Common myeloid progenitor, CD34-positive (primary cell): Measurements from ENCODE around the gene HOMER1.

Experiments
- CTCF ChIA-PET: fragments of 350-600 bp; sonication (Branson Sonifier 250); formaldehyde crosslinking; loops from one replicate; lab custom pipeline; 2021; ENCODE audit warnings: antibody characterized with exemption; lab: Charles Lee
- POLR2A ChIA-PET: fragments of 350-600 bp; sonication (Branson Sonifier 250); formaldehyde crosslinking; loops from one replicate; lab custom pipeline; 2021; ENCODE audit warnings: antibody characterized with exemption; lab: Charles Lee
- DNase-seq, 3 donors: peaks; one replicate each; pipeline versions ENCODE4 v3.0.0 to v3.0.0-alpha.2; 2013
- H3K27ac ChIP-seq, 2 experiments: 1 replicate in 1 of 2; 2 replicates in 1 of 2; pipeline ENCODE4 v1.7.0; 2013; ENCODE audit warnings: inconsistent platforms in 2 of 2, low read length in 2 of 2, mild to moderate bottlenecking in 2 of 2, low read depth in 1 of 2, moderate library complexity in 1 of 2; ENCODE audit not compliant: severe bottlenecking in 2 of 2, insufficient read depth in 1 of 2, poor library complexity in 1 of 2
- H3K27me3 ChIP-seq, 5 experiments: replicated peaks in 2 of 5; 1 replicate in 3 of 5; 2 replicates in 2 of 5; pipeline versions ENCODE4 v1.6.1 to v1.7.0; 2013; ENCODE audit warnings: low read length in 4 of 5, mild to moderate bottlenecking in 2 of 5, moderate library complexity in 2 of 5, inconsistent platforms in 1 of 5; ENCODE audit not compliant: insufficient read depth in 5 of 5, control insufficient read depth in 4 of 5
- H3K36me3 ChIP-seq, 4 experiments: 1 replicate in 2 of 4; 2 replicates in 2 of 4; pipeline versions ENCODE4 v1.6.1 to v1.7.0; 2013; ENCODE audit warnings: low read length in 3 of 4, control low read depth in 1 of 4, mild to moderate bottlenecking in 1 of 4; ENCODE audit not compliant: control insufficient read depth in 4 of 4, insufficient read depth in 4 of 4
- H3K4me1 ChIP-seq, 4 experiments: 1 replicate in 3 of 4; 2 replicates in 1 of 4; pipeline versions ENCODE4 v1.6.1 to v1.7.1; 2013; ENCODE audit warnings: low read length in 3 of 4, mild to moderate bottlenecking in 3 of 4, control low read depth in 1 of 4, inconsistent platforms in 1 of 4, moderate library complexity in 1 of 4; ENCODE audit not compliant: control insufficient read depth in 4 of 4, insufficient read depth in 4 of 4; ENCODE audit errors: control extremely low read depth in 1 of 4
- H3K4me3 ChIP-seq, 7 experiments: 1 replicate in 4 of 7; 2 replicates in 3 of 7; pipeline versions ENCODE4 v1.5.1 to v1.7.0; 2013; ENCODE audit warnings: mild to moderate bottlenecking in 7 of 7, low read length in 6 of 7, moderate library complexity in 6 of 7, inconsistent platforms in 2 of 7, low read depth in 2 of 7, control low read depth in 1 of 7; ENCODE audit not compliant: insufficient read depth in 4 of 7, control insufficient read depth in 1 of 7; ENCODE audit errors: extremely low read depth in 1 of 7
- H3K9me3 ChIP-seq, 5 experiments: 1 replicate in 4 of 5; 2 replicates in 1 of 5; pipeline versions ENCODE4 v1.6.1 to v1.7.1; 2013; ENCODE audit warnings: low read length in 4 of 5, mild to moderate bottlenecking in 2 of 5, inconsistent platforms in 1 of 5, low read depth in 1 of 5, moderate library complexity in 1 of 5; ENCODE audit not compliant: control insufficient read depth in 4 of 5, insufficient read depth in 2 of 5; ENCODE audit errors: control extremely low read depth in 1 of 5
- WGBS: methylation state at CpG from one replicate; pipeline ENCODE4 v1.1.5; 2013; ENCODE audit not compliant: insufficient coverage; 5-methylcytosine and 5-hydroxymethylcytosine counted together

The HOMER1 gene

DNA sequence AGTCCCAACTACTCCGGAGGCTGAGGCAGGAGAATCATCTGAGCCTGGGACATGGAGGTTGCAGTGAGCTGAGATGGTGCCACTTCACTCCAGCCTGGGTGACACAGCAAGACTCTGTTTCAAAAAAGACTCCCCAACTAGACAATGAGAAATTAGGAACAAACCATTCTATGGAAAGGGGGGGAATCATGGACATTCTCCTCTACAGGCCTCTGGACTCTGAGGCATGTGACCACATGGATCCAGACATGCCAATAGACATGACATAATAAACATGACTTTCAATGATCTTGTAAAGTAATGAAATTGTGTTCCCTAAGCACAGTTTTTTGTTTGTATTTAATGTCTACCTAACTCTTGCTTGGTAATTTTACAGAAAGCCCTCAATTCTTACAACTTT is 8.8 kb downstream of the HOMER1 start:
- no peak for DNase-seq
- Histone ChIP-seq H3K27ac (no peak overlapping the region), H3K27me3 (peaks cover 0 to 25% (median 12%) of the 10 kb centered on the region in 5 experiments), H3K4me1 (no peaks in the 10 kb centered on the region), H3K4me3 (no peak overlapping the region), H3K36me3 (no peaks in the 10 kb centered on the region), H3K9me3 (no peaks in the 10 kb centered on the region)
- CTCF ChIA-PET, result no interaction called here
- WGBS, result 100% methylated on average over 1 of the region's 1 CpG
- POLR2A ChIA-PET, result no interaction called here

DNA sequence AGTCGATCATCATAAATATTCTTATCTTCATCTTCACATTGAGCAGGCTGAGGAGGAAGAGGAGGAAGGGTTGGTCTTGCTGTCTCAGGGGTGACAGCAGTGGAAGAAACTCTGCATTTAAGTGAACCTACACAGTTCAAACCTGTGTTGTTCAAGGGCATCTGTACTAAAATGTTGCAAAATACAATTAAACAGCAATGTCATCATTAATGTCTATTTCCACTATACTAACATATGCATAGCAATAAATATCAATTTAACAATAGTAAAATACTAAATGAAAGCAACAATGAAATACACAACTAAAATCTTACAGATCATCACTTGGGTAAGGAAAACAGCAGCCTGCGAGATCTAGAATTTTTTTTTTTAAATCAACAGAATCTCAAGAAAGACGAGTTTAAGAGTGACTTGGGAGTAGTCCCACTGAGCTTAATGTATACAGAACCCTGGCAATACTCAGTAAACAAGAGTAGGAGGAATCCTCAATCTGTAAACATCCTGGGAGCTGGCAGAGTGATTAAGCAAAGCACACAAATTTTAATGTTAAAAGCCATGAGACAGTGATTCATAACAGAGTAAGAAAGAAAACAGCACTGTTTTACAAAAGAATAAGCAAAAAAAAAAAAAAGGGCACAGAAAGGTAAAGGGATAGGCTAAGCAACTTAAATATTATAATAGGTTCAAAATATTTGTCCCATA is 10.0 kb downstream of the HOMER1 start:
- Histone ChIP-seq H3K4me1 (no peaks in the 10 kb centered on the region), H3K9me3 (no peaks in the 10 kb centered on the region), H3K27ac (no peak overlapping the region), H3K36me3 (no peaks in the 10 kb centered on the region), H3K4me3 (no peak overlapping the region), H3K27me3 (peaks cover 0 to 14% (median 4%) of the 10 kb centered on the region in 5 experiments)
- WGBS, result 100% methylated on average over 1 of the region's 3 CpGs
- ChIA-PET POLR2A (no interaction called here), CTCF (interaction anchor here (0.7 kb wide), 1 partner anchor 990 kb away, joined by 4 read pairs; no protein-coding TSS in a partner anchor)
- DNase-seq, result no peak

DNA sequence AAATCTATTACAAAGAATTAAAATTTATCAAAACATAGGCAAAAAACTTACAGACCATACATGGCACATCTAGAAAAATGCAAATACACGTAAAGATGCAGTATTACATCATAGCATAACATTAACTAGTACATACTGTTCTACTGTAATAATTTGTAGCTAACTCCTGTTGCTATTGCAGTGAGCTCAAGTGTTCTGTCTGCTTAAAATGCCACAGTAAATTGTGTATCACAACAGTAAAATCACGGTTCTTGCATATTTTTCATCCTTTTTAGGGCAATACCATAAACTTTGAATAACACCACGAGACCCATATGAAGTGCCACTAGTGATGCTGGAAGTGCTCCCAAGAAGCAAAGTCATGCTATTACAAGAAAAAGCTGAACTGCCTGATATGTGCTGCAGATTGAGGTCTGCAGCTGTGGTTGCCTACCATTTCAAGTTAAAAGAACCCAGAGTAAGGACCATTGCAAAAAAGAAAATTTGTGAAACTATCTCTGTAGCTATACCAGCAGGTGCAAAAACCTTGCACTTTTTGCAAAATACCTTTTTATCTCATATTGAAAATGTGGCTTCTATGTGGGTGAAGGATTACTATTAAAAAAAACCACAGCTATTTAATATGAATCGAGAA is 14.2 kb downstream of the HOMER1 start:
- 80% methylated on average over 2 of the region's 4 CpGs for WGBS
- H3K27ac ChIP-seq, result no peak overlapping the region
- no peak overlapping the region for H3K4me3 ChIP-seq
- no peaks in the 10 kb centered on the region for H3K27me3 ChIP-seq
- no peaks in the 10 kb centered on the region for H3K9me3 ChIP-seq
- ChIA-PET CTCF (no interaction called here), POLR2A (no interaction called here)
- H3K4me1 ChIP-seq, result no peaks in the 10 kb centered on the region
- no peaks in the 10 kb centered on the region for H3K36me3 ChIP-seq
- peak in 2 of 3 donors; percentile 14 to 37 for DNase-seq

DNA sequence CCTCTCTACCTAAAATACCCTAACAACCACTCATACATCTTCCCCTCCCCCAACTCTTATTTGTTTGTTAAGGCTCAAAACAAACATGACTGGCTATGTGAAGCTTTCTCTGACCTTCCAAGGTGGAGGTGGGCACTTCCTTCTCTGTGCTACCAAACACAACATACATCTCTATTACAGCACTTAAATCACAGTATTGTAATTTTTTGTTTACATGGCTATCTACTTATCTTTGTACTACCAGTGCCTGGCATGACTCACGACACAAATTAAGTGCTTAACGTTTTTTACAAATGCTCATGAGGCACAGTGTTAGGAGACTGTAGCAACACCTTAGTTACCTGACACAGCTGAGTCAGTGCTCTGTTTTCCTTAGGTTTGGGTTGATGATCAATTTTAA is 18.6 kb downstream of the HOMER1 start:
- no peak for DNase-seq
- Histone ChIP-seq H3K4me1 (no peaks in the 10 kb centered on the region), H3K9me3 (no peaks in the 10 kb centered on the region), H3K4me3 (no peak overlapping the region), H3K36me3 (no peaks in the 10 kb centered on the region), H3K27me3 (peaks cover 0 to 1% (median 0%) of the 10 kb centered on the region in 5 experiments), H3K27ac (no peak overlapping the region)
- ChIA-PET CTCF (interaction anchor here (0.6 to 1.2 kb wide), 2 partner anchors 16 to 283 kb away, joined by 3 read pairs; no protein-coding TSS in a partner anchor), POLR2A (no interaction called here)
- WGBS, result 94% methylated on average over 2 of the region's 2 CpGs

DNA sequence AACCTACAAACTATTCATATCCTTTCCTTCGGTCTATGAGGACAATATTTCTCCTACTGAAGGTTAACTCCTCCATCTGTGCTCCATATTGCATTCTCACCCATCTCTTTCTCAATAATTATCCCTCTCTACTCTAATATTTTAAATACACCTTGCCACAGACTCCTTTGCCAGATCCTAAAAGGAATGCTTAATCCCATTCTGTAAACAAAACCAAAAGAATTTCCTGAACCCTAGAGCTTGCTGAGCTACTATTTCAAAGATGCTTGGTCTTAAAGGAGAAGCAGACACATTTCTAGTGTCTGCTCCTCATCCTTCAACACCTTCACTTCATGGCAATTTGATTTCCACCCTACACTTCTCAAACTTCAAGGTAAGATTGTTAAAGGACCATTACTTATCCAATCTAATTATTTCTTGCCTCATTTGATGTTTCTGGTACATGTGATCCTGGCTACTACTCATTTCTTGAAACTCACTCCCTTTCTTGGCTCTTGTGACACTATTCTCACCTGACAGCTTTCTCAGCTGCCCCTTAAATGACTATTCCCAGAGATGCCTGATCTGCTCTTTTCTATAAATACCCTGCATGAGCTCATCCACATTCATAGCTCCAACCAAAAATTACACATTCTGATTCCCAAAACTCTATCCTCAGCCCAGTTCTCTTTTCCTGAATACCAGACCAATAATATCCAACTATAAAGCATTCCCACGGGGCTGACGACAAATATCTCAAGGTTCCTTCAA is 20.2 kb downstream of the HOMER1 start:
- WGBS, result 100% methylated on average over 3 of the region's 3 CpGs
- DNase-seq, result no peak
- Histone ChIP-seq H3K4me1 (no peaks in the 10 kb centered on the region), H3K9me3 (no peaks in the 10 kb centered on the region), H3K27me3 (peaks cover 0 to 3% (median 0%) of the 10 kb centered on the region in 5 experiments), H3K36me3 (no peaks in the 10 kb centered on the region), H3K27ac (no peak overlapping the region), H3K4me3 (no peak overlapping the region)
- ChIA-PET CTCF (interaction anchor here (1.2 to 1.4 kb wide), 2 partner anchors 17 to 28 kb away, joined by 3 to 4 read pairs; no protein-coding TSS in a partner anchor), POLR2A (no interaction called here)

DNA sequence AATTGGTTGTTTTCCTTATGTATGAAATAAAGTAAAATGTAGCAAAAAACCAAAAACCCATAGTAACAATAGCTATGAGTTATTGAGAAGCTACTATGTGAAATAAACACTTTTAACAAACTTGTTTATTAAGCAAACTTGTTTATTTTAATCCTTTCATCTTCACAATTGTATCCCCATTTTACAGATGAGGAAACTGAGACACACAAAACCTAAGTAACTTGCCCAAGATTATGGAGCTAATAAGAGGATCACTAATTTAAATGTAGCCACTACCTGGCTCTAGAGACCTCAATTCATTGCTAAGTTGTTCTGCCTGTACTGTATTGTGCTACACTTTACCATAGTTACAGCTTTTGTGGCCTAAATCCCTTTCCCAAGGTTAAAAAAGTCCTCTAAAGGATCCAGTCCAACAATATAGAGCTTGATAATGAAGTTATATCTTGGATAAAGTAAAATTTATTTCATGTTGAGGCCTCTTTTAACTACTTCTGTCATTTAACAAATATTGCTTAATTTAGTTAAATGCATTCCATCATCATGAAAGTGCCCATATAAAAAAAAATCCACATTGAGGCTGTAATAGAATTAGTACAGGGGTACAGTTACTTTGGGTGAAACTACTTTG is 22.1 kb downstream of the HOMER1 start:
- Histone ChIP-seq H3K27me3 (peaks cover 0 to 7% (median 0%) of the 10 kb centered on the region in 5 experiments), H3K9me3 (no peaks in the 10 kb centered on the region), H3K36me3 (no peaks in the 10 kb centered on the region), H3K4me3 (no peak overlapping the region), H3K4me1 (no peaks in the 10 kb centered on the region), H3K27ac (no peak overlapping the region)
- CTCF ChIA-PET, result no interaction called here
- POLR2A ChIA-PET, result no interaction called here
- no peak for DNase-seq
